GM23248 (cell line): ENCODE results near the gene CHST3.

Experiments used
- EZH2 ChIP-seq: fragments of 200-600 bp; sonication (generic); IDR thresholded peaks from 2 replicates; pipeline ENCODE4 v1.6.1; 2018; ENCODE audit warnings: antibody characterized with exemption, mild to moderate bottlenecking; ENCODE audit not compliant: insufficient read depth, poor library complexity, severe bottlenecking
- EZH2phosphoT487 ChIP-seq: fragments of 200-600 bp; sonication (generic); IDR thresholded peaks from 2 replicates; pipeline ENCODE4 v1.6.1; 2018; ENCODE audit warnings: antibody characterized with exemption, moderate library complexity, mild to moderate bottlenecking, low read depth; ENCODE audit not compliant: insufficient read depth

- TF ChIP-seq EZH2phosphoT487: no peak
- no peak for TF ChIP-seq EZH2
Measured at GRCh38 chr10:71995887-71996575, 31.8 kb downstream of the CHST3 start.
